HG02852 (cell line): Measurements from ENCODE around the gene AKAP17A.
"Not testable (repeated sequence)": the region's sequence is repeated elsewhere in the genome, so short reads cannot be mapped to it uniquely, and the experiment has no call there.

Experiments used
- ATAC-seq: cut with Tn5 transposase; IDR thresholded peaks from one replicate; pipeline ENCODE4 v1.9.1; 2021; ENCODE audit warnings: mild to moderate bottlenecking, moderate library complexity; ENCODE audit not compliant: unreplicated experiment

AKAP17A gene

DNA sequence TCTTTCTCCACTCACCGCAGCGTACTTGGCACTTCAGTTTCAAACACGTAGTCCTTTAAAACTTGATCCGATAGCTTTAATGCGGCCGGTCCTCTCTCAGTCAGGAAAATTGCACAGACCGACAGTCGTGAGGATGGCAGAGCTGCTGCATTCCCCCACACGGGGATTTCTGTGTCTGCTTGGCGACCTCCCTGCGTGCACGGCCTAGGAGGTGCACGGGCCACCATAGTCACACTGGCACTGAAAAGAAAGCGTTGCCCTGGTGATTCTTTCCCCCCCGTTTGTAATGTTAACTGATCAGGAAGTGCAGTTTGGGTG, 10.3 kb downstream of the AKAP17A start:
- ATAC-seq, result no peak

DNA sequence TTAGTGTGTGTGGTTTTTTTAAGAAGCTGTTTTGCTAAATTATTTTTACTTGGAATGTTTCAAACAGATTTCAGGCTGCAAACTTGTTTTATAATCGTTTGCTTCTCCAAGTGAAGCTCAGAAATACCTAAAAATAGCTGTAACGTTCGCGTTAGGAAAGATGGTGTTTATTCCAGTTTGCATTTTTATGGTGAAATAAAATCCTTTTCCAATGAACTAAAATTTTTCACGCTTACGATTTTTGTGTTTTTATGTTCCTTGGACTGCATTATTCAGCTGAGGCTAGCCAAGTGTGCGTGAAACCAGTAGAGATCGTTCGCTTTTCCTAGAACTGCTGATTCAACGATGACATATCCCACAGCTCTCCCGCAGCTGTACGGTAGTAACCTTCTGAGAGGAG, 10.9 kb downstream of the AKAP17A start:
- no peak for ATAC-seq

DNA sequence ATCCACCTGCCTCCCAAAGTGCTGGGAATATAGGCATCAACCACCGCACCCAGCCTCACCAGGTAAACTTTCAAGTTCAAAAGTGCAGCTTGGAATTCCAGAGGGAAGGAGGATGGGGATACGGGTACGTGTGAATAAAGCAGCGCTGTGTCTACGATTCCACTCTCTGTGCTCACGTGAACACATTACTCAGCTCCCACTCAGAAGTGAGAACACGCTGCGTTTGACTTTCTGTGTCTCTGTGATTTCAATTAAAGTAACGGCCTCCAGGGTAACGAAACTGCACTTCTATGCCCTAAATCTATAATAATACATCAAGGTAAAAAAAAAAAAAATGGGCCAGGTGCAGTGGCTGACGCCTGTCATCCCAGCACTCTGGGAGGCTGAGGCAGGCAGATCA, 15.1 kb downstream of the AKAP17A start:
- no peak for ATAC-seq

DNA sequence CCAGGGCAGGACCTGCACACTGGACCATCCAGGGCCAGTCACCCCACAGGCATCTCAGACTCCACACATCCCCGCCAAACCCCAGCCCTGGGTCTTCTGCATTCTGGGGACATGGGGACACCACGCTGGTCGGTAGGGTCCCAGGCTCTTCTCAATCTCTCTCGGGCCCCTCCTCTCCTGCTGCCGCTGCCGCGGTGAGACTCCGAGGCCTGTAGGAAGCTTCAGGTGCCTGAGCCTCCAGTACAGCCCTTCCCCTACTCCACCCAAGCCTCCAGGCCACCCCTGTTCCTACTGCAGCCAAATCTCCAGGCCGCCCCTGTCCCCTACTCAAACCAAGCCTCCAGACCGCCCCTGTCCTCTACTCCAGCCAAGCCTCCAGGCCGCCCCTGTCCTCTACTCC, 17.9 kb downstream of the AKAP17A start:
- ATAC-seq, result no peak

DNA sequence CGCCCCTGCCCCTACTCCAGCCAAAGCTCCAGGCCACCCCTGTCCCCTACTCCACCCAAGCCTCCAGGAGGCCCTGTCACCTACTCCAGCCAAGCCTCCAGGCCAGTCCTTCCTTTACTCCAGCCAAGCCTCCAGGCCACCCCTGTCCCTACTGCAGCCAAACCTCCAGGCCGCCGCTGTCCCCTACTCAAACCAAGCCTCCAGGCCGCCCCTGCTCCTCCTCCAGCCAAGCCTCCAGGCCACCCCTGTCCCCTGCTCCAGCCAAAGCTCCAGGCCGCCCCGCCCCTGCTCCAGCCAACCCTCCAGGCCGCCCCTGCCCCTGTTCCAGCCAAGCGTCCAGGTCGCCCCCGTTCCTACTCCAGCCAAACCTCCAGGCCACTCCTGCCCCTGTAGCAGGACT, 18.4 kb downstream of the AKAP17A start:
- no peak for ATAC-seq

DNA sequence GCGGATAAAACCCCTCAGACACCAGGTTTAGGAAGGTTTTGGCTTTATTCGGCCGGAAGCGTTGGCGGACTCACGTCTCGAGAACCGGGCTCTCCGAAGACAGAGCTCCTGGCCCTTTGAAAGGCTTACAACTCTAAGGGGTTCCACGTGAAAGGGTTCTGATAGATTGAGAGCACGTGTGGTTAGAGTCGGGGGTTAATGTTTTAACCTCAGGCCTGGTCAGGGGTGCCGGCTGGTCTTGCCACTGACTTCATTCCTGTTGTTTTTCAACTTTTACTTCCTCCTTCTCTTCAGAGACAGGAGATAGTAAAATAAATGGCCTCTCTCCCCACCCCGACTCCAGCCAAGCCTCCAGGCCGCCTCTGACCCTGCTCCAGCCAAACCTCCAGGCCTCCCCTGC, 18.8 kb downstream of the AKAP17A start:
- ATAC-seq, result no peak

DNA sequence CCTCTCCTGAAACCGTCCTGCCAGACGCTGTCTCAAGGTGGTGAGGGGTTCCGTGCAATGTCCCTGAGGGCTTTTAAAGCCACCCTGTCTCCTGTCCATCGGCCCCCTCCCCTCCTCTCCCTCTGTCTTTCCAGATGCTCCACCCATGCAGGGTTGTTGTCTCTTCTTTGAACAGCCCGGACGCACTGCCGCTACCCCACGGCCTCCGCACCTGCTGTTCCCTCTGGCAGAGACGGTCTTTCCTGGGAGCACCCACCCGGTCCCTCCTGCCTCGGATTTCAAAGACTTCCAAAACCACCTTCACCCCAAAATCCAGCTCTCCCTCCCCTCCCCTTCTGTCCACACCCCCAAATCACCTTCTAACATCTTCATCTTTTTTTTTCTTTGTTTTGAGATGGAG, 19.3 kb downstream of the AKAP17A start:
- ATAC-seq, result no peak

DNA sequence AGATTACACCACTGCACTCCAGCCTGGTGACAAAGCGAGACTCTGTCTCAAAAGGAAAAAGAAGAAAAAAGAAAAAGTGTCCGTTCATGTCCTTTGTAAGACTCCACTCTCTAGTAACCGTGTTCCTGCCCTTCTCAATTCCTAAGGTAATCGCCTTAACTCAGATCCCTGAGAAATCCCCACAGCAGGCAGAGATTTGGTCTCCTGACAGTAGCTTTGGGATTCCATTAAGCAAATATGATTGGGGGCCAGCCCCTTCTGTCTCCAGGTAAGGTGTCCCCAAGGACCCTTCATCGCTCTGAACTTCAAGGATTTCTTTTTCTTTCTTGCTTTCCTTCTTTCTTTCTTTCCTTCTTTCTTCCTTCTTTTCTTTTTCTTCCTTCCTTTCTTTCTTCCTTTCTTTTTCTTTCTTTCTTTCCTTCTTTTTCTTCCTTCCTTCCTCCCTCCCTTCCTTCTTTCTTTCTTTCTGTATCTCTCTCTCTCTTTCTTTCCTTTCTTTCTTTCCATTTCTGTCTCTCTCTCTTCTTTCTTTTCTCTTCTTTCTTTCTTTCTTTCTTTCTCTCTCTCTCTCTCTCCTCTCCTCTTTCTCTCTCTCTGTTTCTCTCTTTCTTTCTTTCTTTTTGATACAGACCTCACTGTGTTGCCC, 21.4 kb downstream of the AKAP17A start:
- no peak for ATAC-seq

DNA sequence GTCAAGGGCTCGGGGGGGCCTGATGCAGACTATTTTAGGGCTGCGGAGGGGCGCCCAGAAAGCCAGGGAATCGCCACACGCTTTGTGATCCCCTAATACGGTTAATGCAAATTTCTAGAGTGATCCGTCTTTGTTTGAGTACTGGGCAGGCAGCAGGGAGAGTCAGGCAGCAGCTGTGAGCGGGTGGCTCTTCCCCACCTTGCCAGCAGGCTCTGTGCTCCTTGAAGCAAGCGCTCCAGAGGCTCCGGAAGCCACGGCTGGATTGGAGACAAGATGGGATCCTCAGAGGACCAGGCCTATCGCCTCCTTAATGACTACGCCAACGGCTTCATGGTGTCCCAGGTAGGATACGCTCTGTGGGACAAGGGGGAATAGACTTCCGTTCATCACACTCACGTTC, 23.5 kb downstream of the AKAP17A start, which contains the start of gene ASMT:
ASMT (plus strand) TSS at position 133 of the 400 bp plus-strand sequence; CDS start at position 274, 141 bp downstream.
- no peak for ATAC-seq

DNA sequence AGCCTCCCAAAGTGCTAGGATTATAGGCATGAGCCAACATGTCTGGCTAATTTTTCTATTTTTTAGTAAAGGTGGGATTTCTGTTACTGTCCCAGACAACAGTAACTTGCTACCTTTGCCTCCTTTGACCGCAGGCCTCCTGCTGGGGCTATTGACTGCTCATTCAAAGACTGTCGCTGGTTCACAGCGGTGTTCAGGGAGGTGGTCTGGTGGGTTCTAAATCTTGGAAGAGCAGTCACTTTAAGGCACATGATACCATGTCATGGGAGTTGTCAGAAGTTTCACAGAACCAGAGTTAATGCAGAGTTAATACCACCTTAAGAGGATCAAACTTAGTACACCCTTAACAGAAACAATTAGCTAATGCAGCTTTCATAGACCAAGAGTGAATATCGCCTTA, 27.3 kb downstream of the AKAP17A start:
- no peak for ATAC-seq

DNA sequence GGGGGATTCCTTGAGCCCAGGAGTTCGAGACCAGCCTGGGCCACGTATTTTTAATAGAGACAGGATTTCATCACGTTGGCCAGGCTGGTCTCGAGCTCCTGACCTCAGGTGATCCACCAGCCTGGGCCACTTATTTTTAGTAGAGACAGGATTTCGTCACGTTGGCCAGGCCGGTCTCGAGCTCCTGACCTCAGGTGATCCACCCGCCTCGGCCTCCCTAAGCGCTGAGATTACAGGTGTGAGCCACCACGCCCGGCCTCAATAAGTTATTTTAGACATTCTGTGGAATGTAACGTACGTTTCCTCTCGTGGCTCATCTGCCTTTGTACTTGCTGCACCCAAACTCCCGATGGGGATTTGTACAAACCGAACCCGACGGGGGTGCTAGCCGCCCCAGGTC, 32.3 kb downstream of the AKAP17A start:
- no peak for ATAC-seq

DNA sequence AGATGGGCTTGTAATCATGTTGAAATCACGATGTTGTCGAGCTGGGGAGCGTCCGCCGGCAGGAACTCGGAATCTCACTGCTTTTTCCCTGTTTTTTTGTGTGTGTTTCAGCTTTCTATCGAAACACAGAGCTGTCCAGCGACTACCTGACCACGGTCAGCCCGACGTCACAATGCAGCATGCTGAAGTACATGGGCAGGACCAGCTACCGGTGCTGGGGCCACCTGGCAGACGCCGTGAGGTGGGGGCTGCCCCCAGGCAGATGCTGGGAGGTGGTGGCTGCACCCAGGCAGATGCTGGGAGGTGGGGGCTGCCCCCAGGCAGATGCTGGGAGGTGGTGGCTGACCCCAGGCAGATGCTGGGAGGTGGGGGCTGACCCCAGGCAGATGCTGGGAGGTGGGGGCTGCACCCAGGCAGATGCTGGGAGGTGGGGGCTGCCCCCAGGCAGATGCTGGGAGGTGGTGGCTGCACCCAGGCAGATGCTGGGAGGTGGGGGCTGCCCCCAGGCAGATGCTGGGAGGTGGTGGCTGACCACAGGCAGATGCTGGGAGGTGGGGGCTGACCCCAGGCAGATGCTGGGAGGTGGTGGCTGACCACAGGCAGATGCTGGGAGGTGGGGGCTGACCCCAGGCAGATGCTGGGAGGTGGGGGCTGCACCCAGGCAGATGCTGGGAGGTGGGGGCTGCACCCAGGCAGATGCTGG, 32.9 kb downstream of the AKAP17A start:
- not testable (repeated sequence) for ATAC-seq

DNA sequence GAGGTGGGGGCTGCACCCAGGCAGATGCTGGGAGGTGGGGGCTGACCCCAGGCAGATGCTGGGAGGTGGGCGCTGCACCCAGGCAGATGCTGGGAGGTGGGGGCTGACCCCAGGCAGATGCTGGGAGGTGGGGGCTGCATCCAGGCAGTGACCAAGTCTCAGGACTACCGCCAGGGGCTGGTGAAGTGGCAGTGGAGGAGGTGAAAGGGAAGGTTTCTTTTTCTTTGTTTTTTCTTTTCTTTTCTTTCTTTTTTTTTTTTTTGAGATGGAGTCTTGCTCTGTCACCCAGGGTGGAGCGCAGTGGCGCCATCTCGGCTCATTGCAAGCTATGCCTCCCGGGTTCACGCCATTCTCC, 33.4 kb downstream of the AKAP17A start:
- not testable (repeated sequence) for ATAC-seq

DNA sequence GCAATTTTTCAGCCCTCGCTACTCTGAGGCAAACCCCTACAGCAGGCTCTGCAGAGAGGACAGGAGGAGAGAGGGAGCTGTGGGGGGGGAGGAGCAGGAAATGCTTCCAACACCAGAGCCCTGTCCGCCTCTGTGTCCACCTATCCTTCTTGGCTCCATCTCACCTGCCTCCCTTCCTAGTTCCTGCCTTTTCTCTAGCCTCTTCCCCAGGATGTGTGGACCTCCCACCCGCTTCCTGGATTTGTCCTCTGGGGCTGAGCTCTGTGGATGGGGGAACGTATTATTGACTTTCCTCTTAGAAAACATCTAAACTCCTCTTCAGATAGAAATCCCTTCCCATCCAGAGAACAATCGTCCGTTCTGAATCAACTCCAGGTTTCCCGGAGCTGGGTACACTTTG, 37.8 kb downstream of the AKAP17A start:
- ATAC-seq, result no peak

DNA sequence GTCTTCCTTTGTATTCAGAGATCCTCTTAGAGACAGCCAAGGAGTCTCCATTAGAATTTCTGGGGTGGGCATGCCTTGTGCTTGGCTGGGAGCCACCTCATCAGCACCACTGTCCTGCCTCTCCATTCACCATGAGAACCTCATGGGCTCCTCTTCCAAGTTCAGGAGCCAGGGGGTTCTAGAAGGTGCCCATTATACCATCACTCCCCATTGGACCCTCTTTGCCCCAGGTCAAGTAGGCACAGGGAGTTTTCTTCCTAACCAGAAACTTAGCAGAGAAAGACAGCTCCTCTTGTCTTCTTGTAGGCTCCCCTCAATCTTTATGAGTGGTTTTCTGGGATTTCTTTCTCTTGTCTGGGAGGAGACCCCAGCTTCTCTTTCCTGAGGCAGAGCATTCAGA, 54.6 kb downstream of the AKAP17A start:
- ATAC-seq, result no peak

DNA sequence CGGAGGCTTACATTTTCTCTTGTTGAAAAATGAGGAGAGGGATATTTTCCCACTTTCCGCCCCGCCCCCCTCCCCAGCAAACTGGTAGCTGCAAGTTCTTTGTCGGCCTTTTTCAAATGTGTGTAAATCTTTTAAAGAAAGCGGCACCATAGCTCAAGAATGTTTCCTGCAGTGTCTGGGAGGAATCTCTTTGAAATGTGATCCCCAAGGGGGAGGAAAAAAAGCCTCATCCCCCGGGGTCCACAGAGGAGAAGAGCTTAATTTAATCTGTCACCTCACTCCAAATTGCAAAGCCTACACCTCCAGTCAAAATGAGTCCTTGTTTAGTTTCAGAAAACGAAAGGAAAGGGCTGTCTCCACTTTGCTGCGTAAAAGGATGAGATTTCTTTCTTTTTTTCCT, 58.2 kb downstream of the AKAP17A start:
- ATAC-seq, result no peak
